PC-3 (cell line): ENCODE results near the gene FAM217A. TPM values are rescaled to one million over a fixed set of nuclear protein-coding genes. Genes with fewer than 3 reads are reported as not detected.
A peak's percentile ranks its signal among the peaks of the same experiment; 100 is the strongest.

ENCODE experiments used
- ATAC-seq: fragments of 200-7000 bp; cut with Tn5 transposase; 2 replicates; pipeline ENCODE4 v1.9.1; 2020; ENCODE audit warnings: mild to moderate bottlenecking, moderate library complexity
- BruUV-seq: library from RNA; stranded (reverse); fragments of 400-500 nt; replicated peaks from 2 replicates; lab custom pipeline; 2021; lab: Mats Ljungman, UMichigan
- CTCF ChIA-PET: fragments of 300-600 bp; sonication (Branson Sonifier 250); formaldehyde crosslinking; loops from one replicate; lab custom pipeline; 2022; ENCODE audit warnings: antibody characterized with exemption; lab: Charles Lee
- POLR2A ChIA-PET: fragments of 300-600 bp; sonication (Branson Sonifier 250); formaldehyde crosslinking; loops from one replicate; lab custom pipeline; 2022; ENCODE audit warnings: antibody characterized with exemption; ENCODE audit not compliant: unreplicated experiment; lab: Charles Lee
- DNase-seq: peaks from one replicate; pipeline ENCODE4 v3.0.0-alpha.2; 2015
- H2AFZ ChIP-seq: fragments of 300-600 bp; sonication (generic); 2 replicates; pipeline ENCODE4 v1.6.0; 2016; ENCODE audit warnings: antibody characterized with exemption, low read length
- H3F3A ChIP-seq: fragments of 300-600 bp; sonication (generic); one replicate; pipeline ENCODE4 v1.6.0; 2017; ENCODE audit warnings: antibody characterized with exemption, low read length, control low read depth, mild to moderate bottlenecking; ENCODE audit not compliant: unreplicated experiment
- H3K27ac ChIP-seq: fragments of 300-600 bp; sonication (generic); 2 replicates; pipeline ENCODE4 v1.5.1; 2016; ENCODE audit warnings: mild to moderate bottlenecking, low read length
- H3K27me3 ChIP-seq: fragments of 300-600 bp; sonication (generic); 2 replicates; pipeline ENCODE4 v1.6.1; 2016; ENCODE audit warnings: low read length, mixed read lengths
- H3K36me3 ChIP-seq: fragments of 300-600 bp; sonication (generic); 2 replicates; pipeline ENCODE4 v1.6.1; 2016; ENCODE audit warnings: low read depth, mixed run types, low read length, mixed read lengths
- H3K4me1 ChIP-seq: fragments of 300-600 bp; sonication (generic); 2 replicates; pipeline ENCODE4 v1.5.1; 2016; ENCODE audit warnings: low read length; ENCODE audit not compliant: insufficient read depth
- H3K4me2 ChIP-seq: fragments of 300-600 bp; sonication (generic); 2 replicates; pipeline ENCODE4 v1.6.0; 2016; ENCODE audit warnings: low read length
- H3K4me3 ChIP-seq: fragments of 300-600 bp; sonication (generic); 2 replicates; pipeline ENCODE4 v1.5.1; 2016; ENCODE audit warnings: mild to moderate bottlenecking, low read length, mixed read lengths
- H3K79me2 ChIP-seq: fragments of 300-600 bp; sonication (generic); 2 replicates; pipeline ENCODE4 v1.6.1; 2017; ENCODE audit warnings: low read length, mixed read lengths
- H3K9ac ChIP-seq: fragments of 300-600 bp; sonication (generic); 2 replicates; pipeline ENCODE4 v1.6.0; 2016; ENCODE audit warnings: mild to moderate bottlenecking, low read length
- H3K9me2 ChIP-seq: fragments of 300-600 bp; sonication (generic); replicated peaks from 2 replicates; pipeline ENCODE4 v1.6.1; 2016; ENCODE audit warnings: mixed run types, low read length, mixed read lengths
- H3K9me3 ChIP-seq: fragments of 300-600 bp; sonication (generic); 2 replicates; pipeline ENCODE4 v1.6.1; 2016; ENCODE audit warnings: low read length, mixed read lengths
- H4K20me1 ChIP-seq: fragments of 300-600 bp; sonication (generic); 2 replicates; pipeline ENCODE4 v1.6.1; 2016; ENCODE audit warnings: low read length, mixed read lengths
- CTCF ChIP-seq: fragments of 300-600 bp; sonication (generic); conservative IDR thresholded peaks from 2 replicates; pipeline ENCODE4 v1.5.1; 2017; ENCODE audit warnings: antibody characterized with exemption, low read depth, mild to moderate bottlenecking, low read length
- EZH2 ChIP-seq: fragments of 300-600 bp; sonication (generic); IDR thresholded peaks from one replicate; pipeline ENCODE4 v1.6.1; 2017; ENCODE audit warnings: antibody characterized with exemption, mild to moderate bottlenecking, low read length; ENCODE audit not compliant: unreplicated experiment
- EZH2phosphoT487 ChIP-seq: fragments of 300-600 bp; sonication (generic); IDR thresholded peaks from 2 replicates; pipeline ENCODE4 v1.6.1; 2018; ENCODE audit warnings: mild to moderate bottlenecking, antibody characterized with exemption, low read length, borderline replicate concordance
- intact Hi-C: fragments of 100-400 bp; cut with micrococcal nuclease; formaldehyde crosslinking; loops from 2 replicates; pipeline ENCODE4 v1.9.0; 2023
- total RNA-seq: library from RNA; depleted of rRNA; stranded (reverse); fragments of >200 nt; gene quantifications from 2 replicates; pipeline ENCODE4 v1.2.3, GENCODE V29; 2014

FAM217A gene
- total RNA-seq, 1 experiment from 2014 or later, result not detected

- H3K9ac ChIP-seq, result no peak overlapping the region
- H3K4me1 ChIP-seq, result peaks cover 13% of the 10 kb centered on the region
- H3K4me3 ChIP-seq, result no peak overlapping the region
- H3F3A ChIP-seq, result no peaks in the 10 kb centered on the region
- H3K4me2 ChIP-seq, result no peak overlapping the region
- H3K9me3 ChIP-seq, result no peaks in the 10 kb centered on the region
- H3K27ac ChIP-seq, result no peak overlapping the region
- POLR2A ChIA-PET, result no interaction called here
- H3K79me2 ChIP-seq, result no peaks in the 10 kb centered on the region
- no peaks in the 10 kb centered on the region for H3K9me2 ChIP-seq
- no peaks in the 10 kb centered on the region for H4K20me1 ChIP-seq
- no peak for TF ChIP-seq EZH2phosphoT487
- no peak for TF ChIP-seq EZH2
- no peak for TF ChIP-seq CTCF
- H3K27me3 ChIP-seq, result no peaks in the 10 kb centered on the region
- H2AFZ ChIP-seq, result peak overlapping the region; percentile 51; the same call in 1 of the 2 replicates
- intact Hi-C loops, result no loop called here
- H3K36me3 ChIP-seq, result no peaks in the 10 kb centered on the region
- no TSS peak for BruUV-seq
- CTCF ChIA-PET, result no interaction called here
- ATAC-seq (peak; percentile 88), DNase-seq (peak; percentile 76)
Observed at GRCh38 chr6:4103929-4104328, 25.0 kb upstream of the FAM217A start.

DNA sequence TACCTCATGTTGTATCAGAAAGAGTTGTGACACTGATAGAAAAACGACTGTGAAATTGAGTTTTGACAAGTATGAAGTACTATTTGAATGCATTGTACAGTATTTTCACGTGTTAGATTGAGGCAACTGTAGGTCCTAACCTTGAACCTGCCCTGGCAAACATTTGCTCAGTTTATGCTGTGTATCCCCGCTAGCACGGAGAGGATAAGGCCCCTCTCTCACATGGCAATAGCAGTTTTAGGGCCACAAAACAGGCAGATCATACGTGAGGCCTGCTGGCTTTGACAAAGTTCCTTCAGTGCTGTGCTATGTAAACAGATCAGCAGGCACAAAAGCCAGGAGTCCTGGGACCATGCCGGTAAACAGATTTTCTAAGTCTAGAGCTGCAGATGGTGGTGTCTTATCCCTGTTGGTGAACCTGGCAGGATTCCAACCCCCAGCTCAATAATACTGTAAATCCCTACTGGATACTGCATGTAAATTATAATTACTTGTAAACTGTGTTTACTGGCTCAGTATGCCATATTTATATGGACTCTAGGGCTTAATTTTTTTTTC, 23.8 kb upstream of the FAM217A start:
- POLR2A ChIA-PET, result interaction anchor here (1.0 kb wide), 1 partner anchor 33 kb away, joined by 10 read pairs; no protein-coding TSS in a partner anchor
- no peak for DNase-seq
- H3K9me2 ChIP-seq, result no peaks in the 10 kb centered on the region
- ATAC-seq, result no peak
- no peak overlapping the region for H3K4me3 ChIP-seq
- H3K9me3 ChIP-seq, result no peaks in the 10 kb centered on the region
- no peak overlapping the region for H3K27ac ChIP-seq
- no peak overlapping the region for H3K9ac ChIP-seq
- TF ChIP-seq EZH2 (no peak), CTCF (no peak), EZH2phosphoT487 (no peak)
- peaks cover 7% of the 10 kb centered on the region for H3K4me1 ChIP-seq
- H3K79me2 ChIP-seq, result no peaks in the 10 kb centered on the region
- H2AFZ ChIP-seq, result no peak overlapping the region
- BruUV-seq, result no TSS peak
- no peaks in the 10 kb centered on the region for H4K20me1 ChIP-seq
- no peaks in the 10 kb centered on the region for H3K36me3 ChIP-seq
- H3F3A ChIP-seq, result no peaks in the 10 kb centered on the region
- CTCF ChIA-PET, result no interaction called here
- no peaks in the 10 kb centered on the region for H3K27me3 ChIP-seq
- H3K4me2 ChIP-seq, result no peak overlapping the region
- intact Hi-C loops, result no loop called here

DNA sequence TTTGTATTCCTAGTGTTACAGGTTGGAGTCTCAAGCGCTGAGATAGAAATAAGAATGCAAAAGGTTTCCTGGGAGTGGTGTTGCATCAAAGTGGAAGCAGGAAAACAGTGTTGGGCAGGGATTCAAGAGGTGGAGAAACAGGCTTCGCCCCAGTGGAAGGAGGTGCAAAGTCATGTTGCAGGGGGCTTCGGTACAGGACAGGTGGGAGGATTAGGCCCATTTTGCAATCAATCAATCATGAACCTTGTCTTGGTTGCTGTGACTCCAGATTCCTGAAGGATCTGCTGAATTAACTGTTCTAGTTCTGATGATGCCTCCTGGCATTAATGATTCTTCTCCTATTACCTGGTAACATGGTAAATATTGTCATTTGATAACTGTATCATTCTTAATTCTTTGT, 22.4 kb upstream of the FAM217A start:
- no peak for DNase-seq
- Histone ChIP-seq H3K9ac (no peak overlapping the region), H3K9me3 (no peaks in the 10 kb centered on the region), H3K79me2 (no peaks in the 10 kb centered on the region), H3K4me1 (peaks cover 7% of the 10 kb centered on the region), H4K20me1 (no peaks in the 10 kb centered on the region), H3F3A (no peaks in the 10 kb centered on the region), H2AFZ (no peak overlapping the region), H3K4me3 (no peak overlapping the region), H3K9me2 (no peaks in the 10 kb centered on the region), H3K36me3 (no peaks in the 10 kb centered on the region), H3K27ac (no peak overlapping the region), H3K27me3 (no peaks in the 10 kb centered on the region), H3K4me2 (no peak overlapping the region)
- TF ChIP-seq EZH2phosphoT487 (no peak), CTCF (no peak), EZH2 (no peak)
- ChIA-PET POLR2A (no interaction called here), CTCF (no interaction called here)
- BruUV-seq, result no TSS peak
- ATAC-seq, result no peak
- intact Hi-C loops, result no loop called here
